Measurements from ENCODE around the gene ZRSR2. TPM values are rescaled to one million over a fixed set of nuclear protein-coding genes. Genes with fewer than 3 reads are reported as not detected.

Gene ZRSR2
- polyA plus RNA-seq, 1 of the 3 experiments (the other 2 are of a cell fraction) = 14.3 TPM

DNA sequence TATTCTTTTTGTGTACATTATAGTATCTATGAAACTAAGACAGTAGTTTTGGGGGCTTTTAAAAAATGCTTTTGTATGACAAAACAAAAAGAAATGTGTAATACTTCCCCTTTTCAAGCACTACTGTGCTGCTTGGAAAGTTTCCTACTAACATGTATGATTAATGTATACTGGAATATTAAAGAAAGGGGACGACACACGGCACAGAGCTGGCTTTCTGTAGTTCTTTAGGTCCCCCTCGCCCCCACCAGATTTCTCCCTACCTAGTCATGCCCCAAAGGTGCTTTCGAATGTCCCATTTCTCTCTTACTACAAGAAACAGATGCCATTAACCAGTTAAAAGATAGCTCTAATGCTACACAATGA lies 65.9 kb downstream of the ZRSR2 start:
- Histone ChIP-seq H3F3A (replicated peaks; ENCODE audit: insufficient read depth) (peaks cover 16% of the 10 kb centered on the region), H3K9me3 (no peaks in the 10 kb centered on the region), H4K20me1 (ENCODE audit: insufficient read depth) (no peaks in the 10 kb centered on the region), H3K4me3 (ENCODE audit: low read depth in 2 of 2, low read length in 1 of 2) (no peak overlapping the region), H3K4me1 (ENCODE audit: control insufficient read depth in 1 of 2, insufficient read depth in 2 of 2, low read depth in 1 of 2, low read length in 1 of 2) (peaks cover 6 to 9% of the 10 kb centered on the region in 2 experiments; a peak in 2 of 4 replicates), H3K9me2 (no peaks in the 10 kb centered on the region), H3K36me3 (replicated peaks in 1 of 2; ENCODE audit: control insufficient read depth in 1 of 2, insufficient read depth in 2 of 2, low read length in 1 of 2) (no peaks in the 10 kb centered on the region), H3K9ac (no peak overlapping the region), H2AFZ (ENCODE audit: low read depth) (peak overlapping the region; percentile 92), H3K4me2 (peak overlapping the region; percentile 82; the same call in 1 of the 2 replicates), H3K27ac (ENCODE audit: low read depth in 2 of 2, low read length in 1 of 2) (peak overlapping the region in 1 of 2 experiments; percentile 91; a peak in 2 of 4 replicates), H3K79me2 (ENCODE audit: insufficient read depth) (peaks cover 13% of the 10 kb centered on the region; the same call in 1 of the 2 replicates), H3K27me3 (ENCODE audit: insufficient read depth) (no peaks in the 10 kb centered on the region; the same call in 1 of the 2 replicates)
- DNase-seq = no peak
- 59% methylated on average over 4 of the region's 4 CpGs for WGBS (ENCODE audit: low lambda C conversion rate)
- CTCF ChIA-PET = no interaction called here
- TF ChIP-seq SMC3 (IDR thresholded peaks at IDR 0.05; ENCODE audit: low read depth, low read length) (no peak), NRF1 (IDR thresholded peaks at IDR 0.05; ENCODE audit: low read depth, low read length) (no peak), TAF1 (IDR thresholded peaks at IDR 0.05; ENCODE audit: borderline replicate concordance, low read depth, low read length) (no peak), JUND (IDR thresholded peaks at IDR 0.05) (no peak), GATA2 (CRISPR knock-in tag; IDR thresholded peaks at IDR 0.05) (no peak), TCF12 (IDR thresholded peaks at IDR 0.05) (no peak)
- TF ChIP-seq, protein P1, sequence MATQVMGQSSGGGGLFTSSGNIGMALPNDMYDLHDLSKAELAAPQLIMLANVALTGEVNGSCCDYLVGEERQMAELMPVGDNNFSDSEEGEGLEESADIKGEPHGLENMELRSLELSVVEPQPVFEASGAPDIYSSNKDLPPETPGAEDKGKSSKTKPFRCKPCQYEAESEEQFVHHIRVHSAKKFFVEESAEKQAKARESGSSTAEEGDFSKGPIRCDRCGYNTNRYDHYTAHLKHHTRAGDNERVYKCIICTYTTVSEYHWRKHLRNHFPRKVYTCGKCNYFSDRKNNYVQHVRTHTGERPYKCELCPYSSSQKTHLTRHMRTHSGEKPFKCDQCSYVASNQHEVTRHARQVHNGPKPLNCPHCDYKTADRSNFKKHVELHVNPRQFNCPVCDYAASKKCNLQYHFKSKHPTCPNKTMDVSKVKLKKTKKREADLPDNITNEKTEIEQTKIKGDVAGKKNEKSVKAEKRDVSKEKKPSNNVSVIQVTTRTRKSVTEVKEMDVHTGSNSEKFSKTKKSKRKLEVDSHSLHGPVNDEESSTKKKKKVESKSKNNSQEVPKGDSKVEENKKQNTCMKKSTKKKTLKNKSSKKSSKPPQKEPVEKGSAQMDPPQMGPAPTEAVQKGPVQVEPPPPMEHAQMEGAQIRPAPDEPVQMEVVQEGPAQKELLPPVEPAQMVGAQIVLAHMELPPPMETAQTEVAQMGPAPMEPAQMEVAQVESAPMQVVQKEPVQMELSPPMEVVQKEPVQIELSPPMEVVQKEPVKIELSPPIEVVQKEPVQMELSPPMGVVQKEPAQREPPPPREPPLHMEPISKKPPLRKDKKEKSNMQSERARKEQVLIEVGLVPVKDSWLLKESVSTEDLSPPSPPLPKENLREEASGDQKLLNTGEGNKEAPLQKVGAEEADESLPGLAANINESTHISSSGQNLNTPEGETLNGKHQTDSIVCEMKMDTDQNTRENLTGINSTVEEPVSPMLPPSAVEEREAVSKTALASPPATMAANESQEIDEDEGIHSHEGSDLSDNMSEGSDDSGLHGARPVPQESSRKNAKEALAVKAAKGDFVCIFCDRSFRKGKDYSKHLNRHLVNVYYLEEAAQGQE (IDR thresholded peaks at IDR 0.05; ENCODE audit: low read depth, low read length) = no peak
- POLR2A ChIA-PET = no interaction called here

DNA sequence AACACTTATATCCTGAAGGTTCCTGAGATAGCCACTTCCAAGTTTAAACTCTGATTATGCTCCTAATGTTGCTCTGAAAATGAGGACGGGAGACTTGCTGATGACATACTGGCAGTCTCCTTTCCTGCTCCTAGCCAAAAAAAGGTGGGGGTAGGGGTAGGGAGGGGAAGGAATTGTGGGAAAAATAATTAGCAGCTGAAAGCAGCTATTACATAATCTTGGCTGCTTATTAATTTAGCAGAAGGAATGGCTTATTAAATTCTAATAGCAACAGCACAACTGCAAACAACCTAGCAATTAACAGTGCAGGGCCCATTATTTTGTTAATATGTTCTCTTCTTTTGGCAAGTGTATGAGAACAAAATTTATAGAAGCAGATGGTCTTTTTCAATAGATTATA lies 66.4 kb downstream of the ZRSR2 start:
- Histone ChIP-seq H3K4me3 (ENCODE audit: low read depth in 2 of 2, low read length in 1 of 2) (no peak overlapping the region), H3K4me2 (no peak overlapping the region), H4K20me1 (ENCODE audit: insufficient read depth) (no peaks in the 10 kb centered on the region), H3K36me3 (replicated peaks in 1 of 2; ENCODE audit: control insufficient read depth in 1 of 2, insufficient read depth in 2 of 2, low read length in 1 of 2) (no peaks in the 10 kb centered on the region), H3K4me1 (ENCODE audit: control insufficient read depth in 1 of 2, insufficient read depth in 2 of 2, low read depth in 1 of 2, low read length in 1 of 2) (peaks cover 6 to 9% of the 10 kb centered on the region in 2 experiments; a peak in 2 of 4 replicates), H3K9me2 (no peaks in the 10 kb centered on the region), H3K9ac (no peak overlapping the region), H3F3A (replicated peaks; ENCODE audit: insufficient read depth) (peaks cover 16% of the 10 kb centered on the region), H3K27me3 (ENCODE audit: insufficient read depth) (no peaks in the 10 kb centered on the region; the same call in 1 of the 2 replicates), H3K9me3 (no peaks in the 10 kb centered on the region), H3K27ac (ENCODE audit: low read depth in 2 of 2, low read length in 1 of 2) (peak overlapping the region in 1 of 2 experiments; percentile 91; a peak in 2 of 4 replicates), H3K79me2 (ENCODE audit: insufficient read depth) (peaks cover 13% of the 10 kb centered on the region; the same call in 1 of the 2 replicates), H2AFZ (ENCODE audit: low read depth) (no peak overlapping the region)
- WGBS (ENCODE audit: low lambda C conversion rate) = 69% methylated on average over 1 of the region's 1 CpG
- DNase-seq = no peak
- CTCF ChIA-PET = no interaction called here
- TF ChIP-seq TAF1 (IDR thresholded peaks at IDR 0.05; ENCODE audit: borderline replicate concordance, low read depth, low read length) = no peak
- TF ChIP-seq RAD21 (IDR thresholded peaks at IDR 0.05; ENCODE audit: low read length) = no peak
- no peak for TF ChIP-seq MEF2A (IDR thresholded peaks at IDR 0.05; ENCODE audit: borderline replicate concordance, low read depth)
- TF ChIP-seq, protein P1 (IDR thresholded peaks at IDR 0.05; ENCODE audit: low read depth, low read length) = no peak
- TF ChIP-seq, protein P2, sequence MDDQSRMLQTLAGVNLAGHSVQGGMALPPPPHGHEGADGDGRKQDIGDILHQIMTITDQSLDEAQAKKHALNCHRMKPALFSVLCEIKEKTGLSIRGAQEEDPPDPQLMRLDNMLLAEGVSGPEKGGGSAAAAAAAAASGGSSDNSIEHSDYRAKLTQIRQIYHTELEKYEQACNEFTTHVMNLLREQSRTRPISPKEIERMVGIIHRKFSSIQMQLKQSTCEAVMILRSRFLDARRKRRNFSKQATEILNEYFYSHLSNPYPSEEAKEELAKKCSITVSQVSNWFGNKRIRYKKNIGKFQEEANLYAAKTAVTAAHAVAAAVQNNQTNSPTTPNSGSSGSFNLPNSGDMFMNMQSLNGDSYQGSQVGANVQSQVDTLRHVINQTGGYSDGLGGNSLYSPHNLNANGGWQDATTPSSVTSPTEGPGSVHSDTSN (IDR thresholded peaks at IDR 0.05) = no peak
- TF ChIP-seq TCF12 (IDR thresholded peaks at IDR 0.05) = no peak
- TF ChIP-seq, protein P3, sequence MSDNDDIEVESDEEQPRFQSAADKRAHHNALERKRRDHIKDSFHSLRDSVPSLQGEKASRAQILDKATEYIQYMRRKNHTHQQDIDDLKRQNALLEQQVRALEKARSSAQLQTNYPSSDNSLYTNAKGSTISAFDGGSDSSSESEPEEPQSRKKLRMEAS (IDR thresholded peaks at IDR 0.05; ENCODE audit: low read depth) = no peak
- no peak for TF ChIP-seq FOSL2 (IDR thresholded peaks at IDR 0.05; ENCODE audit: borderline replicate concordance, low read depth)
- TF ChIP-seq, protein P4, sequence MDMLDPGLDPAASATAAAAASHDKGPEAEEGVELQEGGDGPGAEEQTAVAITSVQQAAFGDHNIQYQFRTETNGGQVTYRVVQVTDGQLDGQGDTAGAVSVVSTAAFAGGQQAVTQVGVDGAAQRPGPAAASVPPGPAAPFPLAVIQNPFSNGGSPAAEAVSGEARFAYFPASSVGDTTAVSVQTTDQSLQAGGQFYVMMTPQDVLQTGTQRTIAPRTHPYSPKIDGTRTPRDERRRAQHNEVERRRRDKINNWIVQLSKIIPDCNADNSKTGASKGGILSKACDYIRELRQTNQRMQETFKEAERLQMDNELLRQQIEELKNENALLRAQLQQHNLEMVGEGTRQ (IDR thresholded peaks at IDR 0.05; ENCODE audit: borderline replicate concordance, low read depth, low read length) = no peak
- no peak for TF ChIP-seq JUND (IDR thresholded peaks at IDR 0.05)
- no peak for TF ChIP-seq NFIC (IDR thresholded peaks at IDR 0.05; ENCODE audit: borderline replicate concordance)
- TF ChIP-seq MXI1 (IDR thresholded peaks at IDR 0.05; ENCODE audit: low read depth, low read length) = no peak
- POLR2A ChIA-PET = no interaction called here
